HUDEP-2 (cell line): ENCODE measurements around the gene ETV5.

Source experiments
- DNase-seq, 76 experiments: peaks; one replicate each; lab custom pipeline; 2025; ENCODE audit not compliant: unreplicated experiment in 76 of 76; lab: John Stamatoyannopoulos, UW

The ETV5 gene

GRCh38 chr3:186108941-186109865 is at the start of gene ETV5:
TSS of gene ETV5 (minus strand) at chr3:186109089. CDS start at chr3:186105868, 3,221 bp downstream.
- peak in 75 of 76 experiments; percentile 34 to 98 (median 96) for DNase-seq

- DNase-seq, result no peak
Measured at GRCh38 chr3:186154641-186155040, 45.8 kb upstream of the ETV5 start.

GRCh38 chr3:186152889-186153292 is 44.0 kb upstream of the ETV5 start:
- no peak for DNase-seq

GRCh38 chr3:186152361-186152798 is 43.5 kb upstream of the ETV5 start:
- DNase-seq, result no peak

GRCh38 chr3:186151077-186151971 is 42.4 kb upstream of the ETV5 start:
- DNase-seq, result no peak

- no peak for DNase-seq
Measured at GRCh38 chr3:186150041-186150830, 41.3 kb upstream of the ETV5 start.

GRCh38 chr3:186149319-186149960 is 40.6 kb upstream of the ETV5 start:
- DNase-seq, result no peak

- DNase-seq, result no peak
Measured at GRCh38 chr3:186144257-186144656, 35.4 kb upstream of the ETV5 start.

GRCh38 chr3:186143250-186143649 is 34.4 kb upstream of the ETV5 start:
- DNase-seq, result no peak

- no peak for DNase-seq
Measured at GRCh38 chr3:186142393-186142932, 33.6 kb upstream of the ETV5 start.

- no peak for DNase-seq
Measured at GRCh38 chr3:186141790-186142189, 32.9 kb upstream of the ETV5 start.

- no peak for DNase-seq
Measured at GRCh38 chr3:186138272-186138981, 29.5 kb upstream of the ETV5 start.

GRCh38 chr3:186137051-186137685 is 28.3 kb upstream of the ETV5 start:
- DNase-seq, result no peak

- no peak for DNase-seq
Measured at GRCh38 chr3:186133980-186134379, 25.1 kb upstream of the ETV5 start.

GRCh38 chr3:186132487-186132886 is 23.6 kb upstream of the ETV5 start:
- no peak for DNase-seq

- no peak for DNase-seq
Measured at GRCh38 chr3:186129206-186129605, 20.3 kb upstream of the ETV5 start.

GRCh38 chr3:186128158-186128557 is 19.3 kb upstream of the ETV5 start:
- DNase-seq, result no peak

- DNase-seq, result no peak
Measured at GRCh38 chr3:186127463-186127862, 18.6 kb upstream of the ETV5 start.

GRCh38 chr3:186125118-186125517 is 16.2 kb upstream of the ETV5 start:
- DNase-seq, result no peak
